ENCODE data around the gene MTFMT. TPM values are rescaled to one million over a fixed set of nuclear protein-coding genes. Genes with fewer than 3 reads are reported as not detected.

MTFMT gene
- total and polyA plus RNA-seq, 9 donors: 11.5 to 30.3 (median 18.9) TPM

DNA sequence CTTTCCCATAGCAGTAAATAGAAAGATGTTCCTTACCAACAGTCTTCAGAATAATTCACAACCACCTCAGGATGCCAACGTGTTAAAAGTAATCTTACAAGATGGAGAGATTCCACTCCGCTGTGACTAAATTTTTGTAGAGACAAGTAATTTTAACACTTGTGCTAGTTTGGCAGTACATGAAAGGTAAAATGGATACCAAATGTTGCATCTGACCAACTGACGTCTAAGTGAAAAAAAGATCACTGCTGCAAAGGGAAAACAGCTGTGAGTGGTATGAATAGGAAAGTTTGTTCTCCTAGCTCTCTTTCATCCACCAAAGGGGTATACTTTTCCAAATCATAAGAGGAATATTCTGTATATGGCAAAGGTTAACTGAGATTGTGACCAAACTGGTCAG lies 42.3 kb downstream of the MTFMT start:
- Histone ChIP-seq H3K27ac (no peak overlapping the region), H3K4me3 (no peak overlapping the region), H3K4me1 (ENCODE audit: insufficient read depth) (peaks cover 5% of the 10 kb centered on the region), H3K27me3 (no peaks in the 10 kb centered on the region), H3K9me3 (no peaks in the 10 kb centered on the region), H3K36me3 (no peaks in the 10 kb centered on the region)
- TF ChIP-seq POLR2A (IDR thresholded peaks at IDR 0.05) (no peak), EP300 (IDR thresholded peaks at IDR 0.05) (no peak)
- TF ChIP-seq, protein P1, sequence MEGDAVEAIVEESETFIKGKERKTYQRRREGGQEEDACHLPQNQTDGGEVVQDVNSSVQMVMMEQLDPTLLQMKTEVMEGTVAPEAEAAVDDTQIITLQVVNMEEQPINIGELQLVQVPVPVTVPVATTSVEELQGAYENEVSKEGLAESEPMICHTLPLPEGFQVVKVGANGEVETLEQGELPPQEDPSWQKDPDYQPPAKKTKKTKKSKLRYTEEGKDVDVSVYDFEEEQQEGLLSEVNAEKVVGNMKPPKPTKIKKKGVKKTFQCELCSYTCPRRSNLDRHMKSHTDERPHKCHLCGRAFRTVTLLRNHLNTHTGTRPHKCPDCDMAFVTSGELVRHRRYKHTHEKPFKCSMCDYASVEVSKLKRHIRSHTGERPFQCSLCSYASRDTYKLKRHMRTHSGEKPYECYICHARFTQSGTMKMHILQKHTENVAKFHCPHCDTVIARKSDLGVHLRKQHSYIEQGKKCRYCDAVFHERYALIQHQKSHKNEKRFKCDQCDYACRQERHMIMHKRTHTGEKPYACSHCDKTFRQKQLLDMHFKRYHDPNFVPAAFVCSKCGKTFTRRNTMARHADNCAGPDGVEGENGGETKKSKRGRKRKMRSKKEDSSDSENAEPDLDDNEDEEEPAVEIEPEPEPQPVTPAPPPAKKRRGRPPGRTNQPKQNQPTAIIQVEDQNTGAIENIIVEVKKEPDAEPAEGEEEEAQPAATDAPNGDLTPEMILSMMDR (IDR thresholded peaks at IDR 0.05): no peak
- DNase-seq: no peak
- intact Hi-C loops (cut with DNase I): no loop called here
- 24 to 32% (median 24%) methylated on average over 3 of the region's 3 CpGs for WGBS, 3 donors

DNA sequence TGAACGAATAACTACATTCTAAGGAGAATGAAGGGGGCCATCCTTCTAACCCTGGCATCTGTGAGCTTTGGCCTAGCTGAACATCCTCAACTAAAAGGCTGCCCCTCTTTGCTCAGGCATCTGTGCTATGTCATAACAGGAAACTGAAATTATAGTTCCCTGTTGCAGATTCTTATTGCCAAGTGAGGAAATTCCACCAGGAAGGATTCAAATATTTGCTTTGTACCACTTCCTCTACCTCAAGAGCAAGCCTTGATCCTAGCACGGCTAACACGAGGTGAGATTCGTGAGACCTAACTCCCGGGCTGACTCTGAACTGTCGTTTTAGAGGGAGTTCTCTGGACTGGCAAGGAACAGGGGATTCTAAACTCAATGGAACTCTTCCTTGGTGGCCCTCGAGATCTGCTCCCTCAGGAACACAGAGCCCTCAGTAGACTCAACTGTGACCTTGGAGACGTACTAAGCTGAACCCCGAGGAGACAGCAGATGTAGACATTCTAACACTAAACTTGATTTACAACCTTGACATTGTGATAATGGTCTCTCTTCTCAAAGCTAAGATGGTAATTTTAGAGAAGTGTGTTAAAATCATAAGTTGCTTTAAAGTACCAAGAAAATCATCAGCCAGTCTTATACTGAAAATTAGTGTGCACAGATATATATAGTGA lies 43.9 kb downstream of the MTFMT start:
- no peaks in the 10 kb centered on the region for H3K9me3 ChIP-seq
- no peak overlapping the region for H3K4me3 ChIP-seq
- H3K36me3 ChIP-seq: no peaks in the 10 kb centered on the region
- peak overlapping the region in 1 of 2 donors; percentile 36 for H3K27ac ChIP-seq
- H3K27me3 ChIP-seq: no peaks in the 10 kb centered on the region
- WGBS, 3 donors: 4 to 17% (median 9%) methylated on average over 9 of the region's 9 CpGs
- no peak for DNase-seq
- peaks cover 5% of the 10 kb centered on the region for H3K4me1 ChIP-seq (ENCODE audit: insufficient read depth)
- TF ChIP-seq EP300 (IDR thresholded peaks at IDR 0.05) (no peak), POLR2A (IDR thresholded peaks at IDR 0.05) (no peak)
- TF ChIP-seq, protein P1 (IDR thresholded peaks at IDR 0.05): no peak
- intact Hi-C loops (cut with DNase I): no loop called here

DNA sequence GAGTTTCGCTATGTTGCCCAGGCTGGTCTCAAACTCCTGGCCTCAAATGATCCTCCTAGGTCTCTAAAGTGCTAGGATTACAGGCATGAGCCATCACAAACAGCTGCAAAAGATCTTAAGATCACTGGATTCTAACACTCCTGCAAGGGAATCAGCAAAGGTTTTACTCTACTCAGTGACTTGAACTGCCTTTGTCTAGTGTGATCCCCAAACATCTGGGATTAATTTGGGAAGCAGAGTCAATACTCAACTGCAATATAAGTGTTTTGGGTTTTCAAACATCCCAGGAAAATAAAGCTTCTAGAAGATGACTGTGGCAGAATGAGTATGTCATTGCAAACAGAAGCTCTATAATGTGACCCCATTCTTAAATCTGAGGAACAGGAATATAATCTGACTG lies 47.0 kb downstream of the MTFMT start:
- Histone ChIP-seq H3K4me1 (ENCODE audit: insufficient read depth) (peaks cover 3% of the 10 kb centered on the region), H3K36me3 (no peaks in the 10 kb centered on the region), H3K9me3 (no peaks in the 10 kb centered on the region), H3K27me3 (no peaks in the 10 kb centered on the region), H3K27ac (no peak overlapping the region), H3K4me3 (no peak overlapping the region)
- intact Hi-C loops (cut with DNase I): no loop called here
- WGBS, 3 donors: 97 to 100% (median 98%) methylated on average over 1 of the region's 1 CpG
- no peak for DNase-seq
- TF ChIP-seq EP300 (IDR thresholded peaks at IDR 0.05): no peak
- TF ChIP-seq, protein P1 (IDR thresholded peaks at IDR 0.05): no peak
- no peak for TF ChIP-seq POLR2A (IDR thresholded peaks at IDR 0.05)

DNA sequence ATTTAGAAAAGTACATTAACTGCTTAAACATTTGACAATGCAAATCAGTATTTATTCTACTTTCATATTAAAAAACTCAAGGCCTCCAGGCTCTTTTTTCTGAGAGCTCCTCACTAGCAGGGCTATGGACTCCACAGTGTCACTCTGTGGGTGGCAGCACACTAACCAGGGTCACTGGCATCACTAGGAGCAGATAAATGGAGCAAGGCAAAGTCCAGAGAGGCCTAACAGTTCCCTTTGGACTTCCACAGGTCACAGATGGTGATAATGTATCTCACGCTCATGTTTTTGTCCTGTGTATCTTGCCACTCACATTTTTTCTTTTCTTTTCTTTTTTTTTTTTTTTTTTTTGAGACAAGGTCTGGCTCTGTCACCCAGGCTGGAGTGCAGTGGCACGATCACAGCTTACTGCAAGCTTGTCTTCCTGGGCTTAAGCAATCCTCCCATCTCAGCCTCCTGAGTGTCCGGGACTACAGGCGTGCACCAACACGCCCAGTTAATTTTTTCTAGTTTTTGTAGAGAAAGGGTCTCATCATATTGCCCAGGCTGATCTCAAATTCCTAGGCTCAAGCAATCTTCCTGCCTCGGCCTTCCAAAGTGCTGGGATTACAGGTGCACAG lies 47.5 kb downstream of the MTFMT start:
- Histone ChIP-seq H3K9me3 (no peaks in the 10 kb centered on the region), H3K36me3 (no peaks in the 10 kb centered on the region), H3K4me3 (no peak overlapping the region), H3K27ac (no peak overlapping the region), H3K27me3 (no peaks in the 10 kb centered on the region), H3K4me1 (ENCODE audit: insufficient read depth) (peaks cover 3% of the 10 kb centered on the region)
- 75 to 83% (median 82%) methylated on average over 6 of the region's 6 CpGs for WGBS, 3 donors
- no peak for DNase-seq
- intact Hi-C loops (cut with DNase I): no loop called here
- TF ChIP-seq POLR2A (IDR thresholded peaks at IDR 0.05) (no peak), EP300 (IDR thresholded peaks at IDR 0.05) (no peak)
- TF ChIP-seq, protein P1 (IDR thresholded peaks at IDR 0.05): no peak

Data from ovary (tissue), 9 donors.